Dedifferentiated amniotic fluid mesenchymal stem cell (primary cell): ENCODE results near the gene FMNL1.

ENCODE experiments used
- DNase-seq: peaks from one replicate; pipeline ENCODE4 v3.0.0-alpha.2; 2016; ENCODE audit errors: extremely low spot score

FMNL1 gene

GRCh38 chr17:45279898-45280297 lies 58.2 kb downstream of the FMNL1 start:
- no peak for DNase-seq

- DNase-seq: no peak
Measured at GRCh38 chr17:45282683-45283644, 61.3 kb downstream of the FMNL1 start.

- DNase-seq: no peak
Measured at GRCh38 chr17:45283711-45284110, 62.0 kb downstream of the FMNL1 start.

DNA sequence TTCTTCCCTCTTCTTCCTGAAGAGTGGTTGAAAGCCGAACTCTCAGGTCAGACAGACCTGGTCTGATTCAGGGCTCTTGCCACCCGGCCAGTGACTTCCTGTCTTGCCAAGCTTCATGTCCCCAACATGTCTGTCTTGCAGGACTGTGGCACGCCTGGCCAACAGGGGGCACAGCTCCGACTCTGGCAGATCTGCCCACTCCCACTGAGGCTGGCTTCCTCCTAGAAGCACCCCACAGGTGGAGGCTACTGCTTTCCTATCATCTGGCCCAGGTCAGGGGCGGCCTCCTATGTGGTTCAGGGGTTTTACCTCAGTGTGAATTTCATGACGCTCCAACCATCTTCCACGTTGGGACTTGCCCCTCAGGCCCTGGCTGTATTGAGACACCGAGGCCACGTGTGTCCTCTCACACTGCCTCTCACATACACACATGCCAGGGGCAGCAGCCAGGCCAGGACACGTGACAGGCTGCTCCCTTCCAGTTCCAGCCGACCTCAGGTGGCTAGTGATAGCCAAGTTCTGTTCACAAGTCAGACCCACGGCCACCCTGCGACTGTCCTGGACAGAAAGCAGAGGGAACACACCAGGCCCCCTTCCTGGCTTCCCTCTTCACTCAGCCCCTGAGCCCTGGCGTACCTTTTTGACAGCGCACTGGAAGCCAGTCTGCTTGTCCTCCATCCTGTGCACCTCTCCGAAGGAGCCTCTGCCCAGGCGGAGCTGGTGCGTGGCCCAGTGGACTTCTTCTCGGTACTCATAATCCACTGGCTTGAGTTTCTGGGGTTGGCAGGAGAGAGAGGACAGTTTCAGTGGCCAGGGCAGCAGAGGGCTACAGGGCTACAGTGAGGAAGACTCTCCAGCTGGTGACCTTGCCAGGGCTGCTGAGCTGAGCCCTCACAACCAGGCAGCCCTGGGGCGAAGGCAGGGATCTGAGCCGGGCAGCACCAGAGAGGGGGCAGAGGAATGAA lies 62.8 kb downstream of the FMNL1 start:
- no peak for DNase-seq

- DNase-seq: no peak
Measured at GRCh38 chr17:45286286-45286685, 64.6 kb downstream of the FMNL1 start.

GRCh38 chr17:45287526-45288500 lies 66.1 kb downstream of the FMNL1 start:
- no peak for DNase-seq

GRCh38 chr17:45288825-45289224 lies 67.1 kb downstream of the FMNL1 start:
- DNase-seq: no peak

- DNase-seq: no peak
Measured at GRCh38 chr17:45289301-45290268, 67.9 kb downstream of the FMNL1 start.

- no peak for DNase-seq
Measured at GRCh38 chr17:45290269-45290765, 68.6 kb downstream of the FMNL1 start.

DNA sequence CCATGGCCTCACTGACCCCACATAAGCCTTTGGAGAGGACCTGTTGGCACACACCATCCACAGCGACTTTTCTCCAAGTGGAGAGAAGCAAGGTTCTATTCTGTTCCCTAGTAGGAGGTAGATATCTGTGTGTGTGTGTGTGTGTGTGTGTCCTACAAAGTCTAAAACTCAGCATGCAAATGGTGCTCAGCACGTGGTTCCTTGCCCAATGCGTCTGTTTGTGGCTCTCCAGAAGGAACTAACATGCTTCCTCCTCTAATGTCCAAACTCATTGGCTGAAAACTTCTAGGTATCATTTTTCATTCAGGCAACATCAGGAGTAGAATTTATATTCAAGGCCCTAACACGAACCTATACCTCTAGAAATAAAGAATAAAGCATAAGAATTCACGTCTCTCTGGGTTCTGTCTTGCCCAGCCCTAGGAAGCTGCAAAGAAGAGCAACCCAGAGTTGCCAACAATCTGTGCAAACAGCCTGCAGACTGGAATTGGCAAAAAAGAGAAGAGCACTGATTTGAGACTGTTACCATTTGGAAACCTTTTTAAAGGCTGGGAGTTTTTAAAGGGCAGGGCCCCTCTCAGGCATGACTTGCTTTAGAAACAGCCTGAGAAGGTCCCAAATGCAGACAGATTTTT lies 69.6 kb downstream of the FMNL1 start:
- DNase-seq: no peak

GRCh38 chr17:45292696-45293412 lies 71.2 kb downstream of the FMNL1 start:
- DNase-seq: no peak

DNA sequence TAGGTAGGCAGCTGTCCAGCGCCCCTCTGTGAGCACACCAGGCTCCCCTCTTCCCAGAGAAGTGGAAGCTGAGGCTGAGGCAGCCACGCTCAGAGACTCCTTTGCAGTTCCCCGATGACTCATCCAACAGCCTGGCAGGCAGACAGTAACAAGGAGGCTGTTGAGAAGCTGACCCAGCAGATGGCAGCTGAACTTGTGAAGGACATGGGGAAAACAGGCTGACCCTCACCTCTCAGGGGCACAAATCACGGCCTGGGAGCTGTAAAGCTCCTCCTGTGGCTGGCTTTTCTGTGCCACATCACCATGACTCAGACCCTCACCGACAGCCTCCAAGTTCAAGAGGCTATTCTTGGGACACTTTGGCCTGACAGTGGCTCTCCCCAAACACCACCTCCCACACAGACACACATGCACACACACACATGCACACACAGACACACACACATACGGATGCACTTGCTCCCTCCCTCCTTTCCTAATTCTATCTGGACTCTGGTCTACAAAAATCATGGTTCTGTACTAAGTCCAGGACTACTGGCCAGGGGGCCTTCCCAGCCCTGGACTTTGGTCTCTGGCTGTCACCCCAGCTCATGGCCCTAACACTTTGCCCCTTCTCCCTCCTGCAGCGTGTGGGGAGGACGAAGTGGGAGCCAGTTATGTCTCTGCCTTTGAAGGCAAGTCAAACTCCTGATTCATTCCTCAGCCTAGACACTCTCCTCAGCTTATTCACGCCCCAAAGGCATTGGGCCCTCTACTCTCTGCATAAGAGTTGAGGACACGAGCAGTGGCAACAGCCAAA lies 71.9 kb downstream of the FMNL1 start:
- peak; percentile 81 for DNase-seq

DNA sequence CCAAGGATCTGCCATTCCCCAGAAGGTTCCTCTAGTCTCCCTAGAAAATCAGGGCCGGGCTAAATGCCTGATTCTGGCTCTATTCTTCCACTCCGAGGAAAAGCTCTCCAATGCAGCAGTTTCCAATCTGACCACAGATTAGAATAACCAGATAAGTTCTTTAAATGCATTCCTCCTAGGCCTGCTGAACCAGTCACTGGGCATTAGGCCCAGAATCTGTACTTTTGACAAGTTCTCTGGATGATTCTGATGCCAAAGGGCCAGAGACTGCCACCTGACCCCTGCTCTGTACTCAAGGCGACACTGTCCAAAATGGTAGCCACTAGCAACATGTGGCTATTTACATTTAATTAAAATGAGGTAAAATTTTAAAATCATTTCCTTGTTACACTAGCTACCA lies 72.8 kb downstream of the FMNL1 start:
- peak; percentile 80 for DNase-seq

DNA sequence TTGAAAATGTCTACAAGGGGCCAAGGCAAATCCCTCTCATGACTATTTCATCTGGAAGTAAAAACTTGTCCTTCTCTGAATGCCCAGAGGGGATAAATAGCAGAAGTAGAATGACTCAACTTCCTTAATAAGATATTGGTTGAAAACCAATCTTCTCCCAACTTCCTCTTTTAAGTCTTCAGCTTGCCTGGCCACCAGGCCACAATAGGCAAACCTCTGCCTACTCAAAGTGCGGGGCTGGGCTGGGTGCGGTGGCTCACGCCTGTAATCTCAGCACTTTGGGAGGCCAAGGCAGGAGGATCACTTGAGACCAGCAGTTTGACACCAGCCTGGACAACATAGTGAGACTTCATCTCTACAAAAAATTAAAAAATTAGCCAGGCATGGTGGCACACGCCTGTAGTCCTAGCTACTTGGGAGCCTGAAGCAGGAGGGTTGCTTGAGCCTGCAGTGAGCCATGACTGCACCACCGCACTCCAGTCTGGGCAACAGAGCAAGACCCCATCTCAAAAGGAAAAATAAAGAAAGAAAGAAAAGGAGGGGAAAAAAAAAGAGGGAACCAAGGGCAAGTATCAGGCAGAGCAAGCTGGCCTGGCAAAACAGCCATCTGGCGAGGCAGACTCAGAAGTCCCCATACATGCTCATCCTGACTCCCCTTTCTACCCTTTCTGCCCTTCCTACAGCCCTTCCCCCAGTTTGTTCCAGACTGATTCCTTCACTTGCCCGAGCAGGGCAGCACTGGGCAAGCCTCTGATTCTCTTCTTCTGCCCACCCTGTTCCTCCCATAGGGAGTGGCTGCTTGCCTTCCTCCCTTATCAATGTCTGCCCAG lies 74.5 kb downstream of the FMNL1 start:
- no peak for DNase-seq

DNA sequence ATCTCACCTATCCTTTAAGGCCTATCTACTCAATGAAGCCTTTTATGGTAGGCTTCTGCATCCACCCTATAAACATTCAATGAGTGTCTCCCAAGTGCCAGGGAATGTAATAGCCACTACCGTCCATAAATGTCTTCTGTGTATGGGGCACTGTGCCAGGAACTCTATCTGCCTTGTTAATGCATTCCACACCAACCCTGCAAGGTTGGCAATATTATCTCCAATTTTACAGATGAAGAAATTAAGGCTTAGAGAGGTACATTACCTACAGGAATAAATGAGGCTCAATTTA lies 75.1 kb downstream of the FMNL1 start:
- DNase-seq: no peak
